A549 (cell line): ENCODE results near the gene PUS7L.
A peak's percentile ranks its signal among the peaks of the same experiment; 100 is the strongest.

Experiments
- CTCF ChIP-seq: fragments of >200 bp; sonication (Bioruptor Twin); formaldehyde crosslinking; IDR thresholded peaks from 3 replicates; pipeline ENCODE4 v1.5.1; 2016
- ELK1 ChIP-seq: fragments of 150-350 bp; IDR thresholded peaks from 2 replicates; pipeline ENCODE4 v1.6.1; 2014; ENCODE audit warnings: low read depth, mild to moderate bottlenecking, low read length
- EP300 ChIP-seq, 2 experiments: fragments of >200 bp; sonication (Bioruptor Twin); formaldehyde crosslinking; IDR thresholded peaks; 2 replicates in 1 of 2; 3 replicates in 1 of 2; pipeline ENCODE4 v1.6.1; 2016 to 2017
- JUN ChIP-seq, 2 experiments: fragments of >200 bp; sonication (Bioruptor Twin); formaldehyde crosslinking; IDR thresholded peaks; 2 replicates in 1 of 2; 3 replicates in 1 of 2; pipeline ENCODE4 v1.6.1; 2016 to 2017
- KDM1A ChIP-seq: fragments of 200-600 bp; sonication (generic); IDR thresholded peaks from 2 replicates; pipeline ENCODE4 v1.6.1; 2016; ENCODE audit warnings: low read depth, mild to moderate bottlenecking
- MAX ChIP-seq: IDR thresholded peaks from 2 replicates; pipeline ENCODE4 v1.6.1; 2012
- MYC ChIP-seq: IDR thresholded peaks from 2 replicates; pipeline ENCODE4 v1.6.1; 2012; ENCODE audit warnings: mild to moderate bottlenecking, inconsistent platforms, low read length, improper control_type of control experiment, borderline replicate concordance
- POLR2A ChIP-seq: IDR thresholded peaks from 2 replicates; pipeline ENCODE4 v1.6.1; 2012; ENCODE audit warnings: mild to moderate bottlenecking, low read length
- RAD21 ChIP-seq, 2 experiments: fragments of >200 bp in 1 of 2; sonication (Bioruptor Twin) in 1 of 2; formaldehyde crosslinking in 1 of 2; IDR thresholded peaks in 1 of 2; conservative IDR thresholded peaks in 1 of 2; 2 replicates in 1 of 2; 3 replicates in 1 of 2; pipeline ENCODE4 v1.6.1; 2012 to 2018; ENCODE audit warnings: inconsistent platforms in 1 of 2
- RARB ChIP-seq: fragments of 250-450 bp; sonication (Bioruptor Pico); IDR thresholded peaks from 2 replicates; pipeline ENCODE4 v1.8.0; 2021; ENCODE audit warnings: mild to moderate bottlenecking, moderate library complexity
- REST ChIP-seq: fragments of 200-600 bp; sonication (generic); IDR thresholded peaks from 2 replicates; pipeline ENCODE4 v1.6.1; 2016; ENCODE audit warnings: antibody characterized with exemption, mild to moderate bottlenecking, moderate library complexity
- RFX5 ChIP-seq: fragments of 450-650 bp; IDR thresholded peaks from 2 replicates; pipeline ENCODE4 v1.7.1; 2014; ENCODE audit warnings: antibody characterized with exemption, mild to moderate bottlenecking, moderate library complexity
- SMC3 ChIP-seq: fragments of >200 bp; sonication (Bioruptor Twin); formaldehyde crosslinking; IDR thresholded peaks from 3 replicates; pipeline ENCODE4 v1.6.1; 2018; ENCODE audit warnings: inconsistent platforms
- SREBF2 ChIP-seq: fragments of 450-650 bp; IDR thresholded peaks from 2 replicates; pipeline ENCODE4 v1.6.1; 2014; ENCODE audit warnings: mild to moderate bottlenecking, moderate library complexity

- peak; percentile 32; the same call in 2 of the 3 replicates for TF ChIP-seq CTCF
- no peak for TF ChIP-seq JUN (IDR thresholded peaks at IDR 0.05)
- no peak for TF ChIP-seq MYC
- no peak for TF ChIP-seq MAX
- no peak for TF ChIP-seq ELK1
- TF ChIP-seq RFX5 = no peak
- TF ChIP-seq RAD21 (conservative IDR thresholded peaks at IDR 0.05 in 1 of 2, IDR thresholded peaks at IDR 0.05 in 1 of 2) = peak; percentile 38 to 43; a peak in 4 of 5 replicates
- TF ChIP-seq EP300 (IDR thresholded peaks at IDR 0.05) = no peak
- no peak for TF ChIP-seq SREBF2
- no peak for TF ChIP-seq REST
- TF ChIP-seq POLR2A = no peak
- TF ChIP-seq RARB (CRISPR knock-in tag) = no peak
- TF ChIP-seq KDM1A = no peak
- TF ChIP-seq SMC3 = peak; percentile 30; the same call in 2 of the 3 replicates
These were observed 30.5 kb downstream of the PUS7L start for GRCh38 chr12:43728117-43728516.
